GM18505 (cell line): ENCODE data around the gene HPCAL1.

Source experiments
- ATAC-seq: cut with Tn5 transposase; IDR thresholded peaks from one replicate; pipeline ENCODE4 v1.9.1; 2021; ENCODE audit not compliant: unreplicated experiment
- POLR2A ChIP-seq: IDR thresholded peaks from 4 replicates; pipeline ENCODE4 v1.6.1; 2011; ENCODE audit warnings: borderline replicate concordance; ENCODE audit not compliant: insufficient read depth, insufficient read length; ENCODE audit errors: extremely low read depth

HPCAL1 gene

DNA sequence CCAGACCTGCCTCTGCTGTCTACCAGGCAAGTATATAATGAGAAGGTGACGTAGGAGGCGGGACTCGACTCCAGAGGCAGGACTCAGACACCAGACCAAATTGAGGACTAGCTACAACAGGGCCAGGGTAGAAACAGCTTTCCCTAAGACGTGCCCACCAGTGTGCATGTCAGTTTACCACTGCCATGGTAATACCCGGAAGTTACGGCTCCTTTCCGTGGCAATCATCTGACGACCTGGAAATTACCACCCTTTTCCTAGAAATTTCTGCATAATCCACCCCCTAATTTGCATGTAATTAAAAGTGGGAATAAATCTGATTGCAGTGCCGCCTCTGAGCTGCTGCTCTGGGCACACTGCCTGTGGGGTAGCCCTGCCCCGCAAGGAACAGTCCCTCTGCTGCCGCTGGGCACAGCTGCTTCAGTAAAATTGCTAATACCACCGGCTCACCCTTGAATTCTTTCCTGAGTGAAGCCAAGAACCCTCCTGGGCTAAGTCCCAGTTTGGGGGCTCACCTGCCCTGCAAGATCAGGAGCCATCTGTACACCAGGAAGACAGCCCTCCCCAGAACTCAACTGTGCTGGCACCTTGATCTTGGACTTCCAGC lies 86.4 kb downstream of the HPCAL1 start:
- ATAC-seq = no peak
- TF ChIP-seq POLR2A = no peak

GRCh38 chr2:10389573-10389972 lies 86.9 kb downstream of the HPCAL1 start:
- no peak for ATAC-seq
- no peak for TF ChIP-seq POLR2A

DNA sequence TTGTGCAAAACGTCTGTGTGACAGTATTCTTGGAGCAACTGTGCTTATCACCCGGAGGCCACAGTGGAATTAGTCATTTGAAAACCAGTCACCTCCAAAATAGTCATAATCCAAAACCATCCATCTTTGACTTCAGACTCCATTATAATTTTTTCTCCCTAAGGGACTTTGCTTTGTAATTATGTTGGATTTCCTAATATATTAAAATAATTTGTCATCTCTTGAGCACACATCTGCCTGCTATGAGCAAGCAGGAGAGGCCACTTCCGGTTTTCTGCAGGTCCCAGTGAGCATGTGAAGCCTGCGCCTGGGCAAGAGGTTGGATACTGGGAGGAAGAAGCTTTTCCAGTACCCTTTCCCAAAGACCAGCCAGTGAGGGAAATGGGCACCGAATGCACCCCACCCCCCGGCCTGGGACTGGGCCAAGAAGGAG lies 87.7 kb downstream of the HPCAL1 start:
- ATAC-seq = no peak
- no peak for TF ChIP-seq POLR2A

DNA sequence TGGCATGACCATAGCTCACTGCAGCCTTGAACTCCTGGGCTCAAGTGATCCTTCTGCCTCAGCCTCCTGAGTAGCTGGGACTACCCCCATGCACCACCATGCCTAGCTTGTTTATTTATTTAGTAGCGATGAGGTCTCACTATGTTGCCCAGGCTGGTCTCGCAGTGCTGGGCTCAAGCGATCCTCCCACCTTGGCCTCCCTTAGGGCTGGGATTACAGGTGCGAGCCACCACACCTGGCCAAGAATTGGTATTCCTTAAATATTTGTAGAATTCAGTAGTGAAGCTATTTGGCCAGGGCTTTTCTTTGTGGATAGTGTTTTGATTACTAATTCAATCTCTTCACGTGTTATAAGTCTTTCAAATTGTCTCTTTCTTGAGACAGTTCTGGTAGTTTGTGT lies 89.4 kb downstream of the HPCAL1 start:
- no peak for TF ChIP-seq POLR2A
- no peak for ATAC-seq

GRCh38 chr2:10392548-10392947 lies 89.8 kb downstream of the HPCAL1 start:
- TF ChIP-seq POLR2A = no peak
- no peak for ATAC-seq

DNA sequence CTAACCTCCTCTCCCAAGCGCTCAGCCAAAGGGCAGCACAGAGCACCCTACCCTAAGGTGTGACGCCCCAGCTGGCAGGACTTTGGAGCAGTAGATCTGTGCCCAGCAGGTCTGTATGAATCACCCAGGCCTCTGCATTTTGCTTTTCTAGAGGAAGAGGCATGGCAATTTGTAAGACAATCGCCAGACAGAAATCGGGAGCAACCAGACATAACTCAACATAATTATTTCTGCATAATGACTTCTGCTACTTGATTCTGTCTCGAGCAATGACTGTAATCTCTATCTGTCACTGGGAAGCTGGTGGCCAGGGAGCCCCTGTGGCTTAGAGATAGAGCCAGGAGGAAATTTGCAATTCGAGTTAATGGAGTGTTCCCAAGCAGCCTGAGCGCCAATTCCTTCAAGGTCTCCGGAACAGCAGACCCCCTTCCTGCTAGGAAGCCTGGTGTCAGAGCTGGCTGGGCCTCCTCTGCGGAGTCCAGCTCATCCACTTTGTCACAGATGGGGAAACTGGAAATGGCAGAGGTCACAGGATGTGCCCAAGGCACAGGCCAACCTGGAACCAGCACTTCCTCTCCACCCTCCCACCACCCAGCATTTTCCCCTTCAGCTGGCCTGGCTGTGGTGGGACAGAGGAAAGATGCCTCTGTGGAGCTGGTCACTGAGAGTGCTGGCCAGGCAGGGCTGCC lies 90.4 kb downstream of the HPCAL1 start:
- ATAC-seq = no peak
- TF ChIP-seq POLR2A = no peak

DNA sequence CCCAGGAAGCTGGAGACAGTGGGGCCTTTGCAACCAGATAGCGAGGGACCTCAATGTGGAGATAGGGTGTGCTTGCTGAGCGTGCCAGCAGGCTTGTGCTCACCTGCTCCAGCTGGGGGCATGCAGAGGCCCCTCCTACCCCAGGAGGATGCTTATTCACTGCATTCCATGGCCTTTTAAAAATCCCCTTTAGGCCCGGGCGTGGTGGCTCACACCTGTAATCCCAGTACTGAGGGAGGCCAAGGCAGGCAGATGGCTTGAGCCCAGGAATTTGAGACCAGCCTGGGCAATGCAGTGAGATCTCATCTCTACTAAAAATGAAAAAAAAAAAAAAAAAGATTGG lies 90.9 kb downstream of the HPCAL1 start:
- ATAC-seq = no peak
- no peak for TF ChIP-seq POLR2A

GRCh38 chr2:10395893-10396292 lies 93.2 kb downstream of the HPCAL1 start:
- no peak for ATAC-seq
- TF ChIP-seq POLR2A = no peak

DNA sequence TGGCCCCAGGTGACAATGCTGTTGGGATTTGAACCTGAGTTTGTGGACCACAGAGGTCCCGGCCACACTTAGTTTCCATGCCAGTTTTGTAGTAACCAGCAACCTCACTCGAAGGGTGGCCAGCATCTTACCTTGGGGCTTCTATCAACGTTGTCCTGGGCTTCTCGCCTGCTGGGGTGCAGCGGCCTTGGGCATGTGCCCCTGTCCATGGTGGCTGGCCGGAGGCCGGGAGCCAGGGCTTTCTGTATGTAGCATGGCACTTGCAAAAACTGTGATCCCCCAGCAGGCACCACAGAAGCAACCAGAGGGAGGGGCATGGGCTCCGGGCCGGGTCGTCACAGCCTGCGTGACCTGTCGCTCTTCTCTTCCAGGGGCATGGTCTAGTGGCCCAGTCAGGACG lies 93.8 kb downstream of the HPCAL1 start:
- ATAC-seq = no peak
- no peak for TF ChIP-seq POLR2A

- TF ChIP-seq POLR2A = no peak
- ATAC-seq = no peak
Observed at GRCh38 chr2:10397297-10397875, 94.7 kb downstream of the HPCAL1 start.

- ATAC-seq = no peak
- no peak for TF ChIP-seq POLR2A
Observed at GRCh38 chr2:10397878-10398277, 95.2 kb downstream of the HPCAL1 start.

DNA sequence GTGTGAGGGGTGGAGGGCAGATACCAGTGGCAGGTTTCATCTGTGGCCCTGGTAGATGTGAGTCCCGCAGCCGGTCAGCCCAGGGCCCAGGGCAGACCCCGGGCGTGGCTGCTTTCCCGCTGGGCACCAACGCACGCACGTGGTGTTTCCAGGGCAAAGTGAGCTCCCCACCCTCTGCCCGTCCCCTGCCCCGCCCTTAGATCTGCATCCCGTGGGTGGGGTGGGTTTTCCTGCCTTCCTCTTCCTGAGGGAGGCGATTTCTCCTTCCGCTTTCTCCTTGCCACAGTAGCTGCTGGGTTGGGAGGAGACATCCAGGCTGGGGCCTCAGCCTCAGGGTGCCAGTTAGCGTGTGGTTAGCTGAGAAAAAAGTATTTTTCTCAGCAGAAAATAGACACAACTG lies 95.8 kb downstream of the HPCAL1 start:
- ATAC-seq = no peak
- TF ChIP-seq POLR2A = no peak

- no peak for ATAC-seq
- no peak for TF ChIP-seq POLR2A
Observed at GRCh38 chr2:10399358-10399757, 96.7 kb downstream of the HPCAL1 start.

GRCh38 chr2:10400002-10400401 lies 97.3 kb downstream of the HPCAL1 start:
- no peak for ATAC-seq
- TF ChIP-seq POLR2A = no peak
